HL-60 (cell line): ENCODE results near the gene SMOC2.

Experiments used
- GABPA ChIP-seq: IDR thresholded peaks from 2 replicates; pipeline ENCODE4 v1.6.1; 2012; ENCODE audit warnings: low read depth
- POLR2AphosphoS5 ChIP-seq: IDR thresholded peaks from 2 replicates; pipeline ENCODE4 v1.6.1; 2012; ENCODE audit warnings: low read depth
- SPI1 ChIP-seq: IDR thresholded peaks from 2 replicates; pipeline ENCODE4 v1.6.1; 2012; ENCODE audit warnings: low read depth, mild to moderate bottlenecking, borderline replicate concordance
- TF ChIP-seq, protein P1 (sequence below): IDR thresholded peaks from one replicate; pipeline ENCODE4 v1.5.1; 2011; ENCODE audit warnings: low read length, control low read depth, inconsistent platforms; ENCODE audit not compliant: insufficient read depth
- TF ChIP-seq, protein P2 (sequence below): IDR thresholded peaks from 2 replicates; pipeline ENCODE4 v1.6.1; 2012; ENCODE audit warnings: low read depth; ENCODE audit not compliant: insufficient replicate concordance

DNA sequence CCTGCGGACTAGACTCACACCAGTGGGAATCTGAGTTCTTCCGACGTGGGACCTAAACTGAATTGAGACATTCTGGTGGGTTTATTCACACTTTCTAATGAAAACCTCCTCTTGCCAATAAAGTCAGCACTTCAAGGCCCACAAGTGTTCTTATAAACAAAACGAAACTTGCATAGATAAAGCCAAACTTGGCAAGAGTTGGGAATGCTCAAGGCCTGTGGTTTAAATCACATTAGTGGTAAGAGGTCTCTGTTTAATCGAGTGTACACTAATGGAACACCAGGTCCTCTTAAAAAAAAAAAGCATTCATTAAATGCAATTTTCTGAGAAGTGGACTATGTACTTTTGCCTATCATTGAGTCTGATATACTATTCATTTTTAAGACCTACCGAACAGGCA, 143.3 kb downstream of the SMOC2 start:
- TF ChIP-seq, protein P1, sequence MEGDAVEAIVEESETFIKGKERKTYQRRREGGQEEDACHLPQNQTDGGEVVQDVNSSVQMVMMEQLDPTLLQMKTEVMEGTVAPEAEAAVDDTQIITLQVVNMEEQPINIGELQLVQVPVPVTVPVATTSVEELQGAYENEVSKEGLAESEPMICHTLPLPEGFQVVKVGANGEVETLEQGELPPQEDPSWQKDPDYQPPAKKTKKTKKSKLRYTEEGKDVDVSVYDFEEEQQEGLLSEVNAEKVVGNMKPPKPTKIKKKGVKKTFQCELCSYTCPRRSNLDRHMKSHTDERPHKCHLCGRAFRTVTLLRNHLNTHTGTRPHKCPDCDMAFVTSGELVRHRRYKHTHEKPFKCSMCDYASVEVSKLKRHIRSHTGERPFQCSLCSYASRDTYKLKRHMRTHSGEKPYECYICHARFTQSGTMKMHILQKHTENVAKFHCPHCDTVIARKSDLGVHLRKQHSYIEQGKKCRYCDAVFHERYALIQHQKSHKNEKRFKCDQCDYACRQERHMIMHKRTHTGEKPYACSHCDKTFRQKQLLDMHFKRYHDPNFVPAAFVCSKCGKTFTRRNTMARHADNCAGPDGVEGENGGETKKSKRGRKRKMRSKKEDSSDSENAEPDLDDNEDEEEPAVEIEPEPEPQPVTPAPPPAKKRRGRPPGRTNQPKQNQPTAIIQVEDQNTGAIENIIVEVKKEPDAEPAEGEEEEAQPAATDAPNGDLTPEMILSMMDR = no peak
- TF ChIP-seq GABPA (no peak), POLR2AphosphoS5 (no peak), SPI1 (no peak)
- TF ChIP-seq, protein P2, sequence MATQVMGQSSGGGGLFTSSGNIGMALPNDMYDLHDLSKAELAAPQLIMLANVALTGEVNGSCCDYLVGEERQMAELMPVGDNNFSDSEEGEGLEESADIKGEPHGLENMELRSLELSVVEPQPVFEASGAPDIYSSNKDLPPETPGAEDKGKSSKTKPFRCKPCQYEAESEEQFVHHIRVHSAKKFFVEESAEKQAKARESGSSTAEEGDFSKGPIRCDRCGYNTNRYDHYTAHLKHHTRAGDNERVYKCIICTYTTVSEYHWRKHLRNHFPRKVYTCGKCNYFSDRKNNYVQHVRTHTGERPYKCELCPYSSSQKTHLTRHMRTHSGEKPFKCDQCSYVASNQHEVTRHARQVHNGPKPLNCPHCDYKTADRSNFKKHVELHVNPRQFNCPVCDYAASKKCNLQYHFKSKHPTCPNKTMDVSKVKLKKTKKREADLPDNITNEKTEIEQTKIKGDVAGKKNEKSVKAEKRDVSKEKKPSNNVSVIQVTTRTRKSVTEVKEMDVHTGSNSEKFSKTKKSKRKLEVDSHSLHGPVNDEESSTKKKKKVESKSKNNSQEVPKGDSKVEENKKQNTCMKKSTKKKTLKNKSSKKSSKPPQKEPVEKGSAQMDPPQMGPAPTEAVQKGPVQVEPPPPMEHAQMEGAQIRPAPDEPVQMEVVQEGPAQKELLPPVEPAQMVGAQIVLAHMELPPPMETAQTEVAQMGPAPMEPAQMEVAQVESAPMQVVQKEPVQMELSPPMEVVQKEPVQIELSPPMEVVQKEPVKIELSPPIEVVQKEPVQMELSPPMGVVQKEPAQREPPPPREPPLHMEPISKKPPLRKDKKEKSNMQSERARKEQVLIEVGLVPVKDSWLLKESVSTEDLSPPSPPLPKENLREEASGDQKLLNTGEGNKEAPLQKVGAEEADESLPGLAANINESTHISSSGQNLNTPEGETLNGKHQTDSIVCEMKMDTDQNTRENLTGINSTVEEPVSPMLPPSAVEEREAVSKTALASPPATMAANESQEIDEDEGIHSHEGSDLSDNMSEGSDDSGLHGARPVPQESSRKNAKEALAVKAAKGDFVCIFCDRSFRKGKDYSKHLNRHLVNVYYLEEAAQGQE = no peak
